ENCODE data around the gene CLC.
"Not testable (repeated sequence)": the region's sequence is repeated elsewhere in the genome, so short reads cannot be mapped to it uniquely, and the experiment has no call there.

CLC gene

DNA sequence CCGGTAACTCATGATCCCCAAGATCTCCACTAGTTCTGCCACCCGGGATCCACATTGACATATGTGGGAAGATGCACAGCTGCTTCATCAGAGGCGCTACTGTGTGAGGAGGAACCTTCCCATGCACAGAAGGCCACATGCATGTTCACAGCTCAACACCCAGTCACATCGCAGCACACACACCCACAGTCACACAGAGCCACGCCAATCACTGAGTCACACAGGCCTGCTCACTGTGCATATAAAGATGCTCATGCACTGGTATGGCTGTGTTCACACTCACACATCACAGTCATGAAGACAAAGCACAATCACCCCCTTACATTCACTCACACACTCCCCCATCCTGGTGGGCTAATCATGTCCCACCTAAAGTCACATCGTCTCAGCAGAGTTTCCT is 9.8 kb downstream of the CLC start:
- DNase-seq = no peak

DNA sequence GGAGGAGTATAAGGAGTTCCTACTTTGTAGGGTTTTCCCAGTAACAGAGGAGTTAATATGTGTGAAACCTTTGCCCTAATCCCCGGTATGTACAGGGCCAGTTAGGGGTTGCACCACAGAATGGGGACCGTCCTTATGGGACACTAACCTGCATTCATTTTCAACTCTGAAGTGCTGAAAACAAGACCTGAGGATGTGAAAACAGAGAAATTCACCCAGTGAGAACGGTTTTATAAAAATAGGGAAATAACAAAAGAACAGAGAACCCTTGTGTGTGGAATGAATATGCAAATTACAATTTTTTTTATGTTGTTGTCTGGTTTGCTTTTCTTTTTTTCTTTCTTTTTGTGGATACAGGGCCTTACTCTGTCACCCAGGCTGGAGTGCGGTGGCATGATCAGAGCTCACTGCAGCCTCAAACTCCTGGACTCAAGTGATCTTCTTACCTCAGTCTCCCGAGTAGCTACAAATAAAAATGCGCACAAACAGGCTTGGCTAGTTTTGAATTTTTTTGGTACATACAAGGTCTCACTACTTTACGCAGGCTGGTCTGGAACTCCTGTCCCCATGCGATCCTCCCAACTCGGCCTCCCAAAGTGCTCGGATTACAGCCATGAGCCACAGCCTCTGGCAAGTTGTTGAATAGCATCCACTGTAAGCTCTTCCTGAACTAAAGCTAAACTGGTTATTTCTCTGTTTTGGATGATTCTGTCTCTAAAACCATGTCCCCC is 10.6 kb downstream of the CLC start:
- no peak for DNase-seq

DNA sequence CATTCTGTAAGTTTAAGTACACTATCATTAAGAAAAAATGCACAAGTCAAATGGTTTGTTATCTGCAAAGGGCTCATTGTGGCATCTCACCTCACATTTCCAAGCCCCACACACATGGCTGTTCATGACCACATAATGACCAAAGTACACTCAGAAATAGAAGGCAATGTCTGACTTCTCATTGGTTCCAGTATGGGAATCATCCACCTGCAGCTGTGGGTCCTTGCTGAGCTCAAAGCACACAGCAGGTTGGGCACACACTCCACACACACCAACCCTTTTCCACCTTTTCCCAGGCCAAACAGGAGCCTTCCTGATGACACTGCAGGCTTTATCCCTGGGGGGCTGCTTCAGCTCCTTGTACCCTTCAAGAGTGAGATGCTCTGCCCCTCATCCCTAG is 11.8 kb downstream of the CLC start:
- DNase-seq = no peak

DNA sequence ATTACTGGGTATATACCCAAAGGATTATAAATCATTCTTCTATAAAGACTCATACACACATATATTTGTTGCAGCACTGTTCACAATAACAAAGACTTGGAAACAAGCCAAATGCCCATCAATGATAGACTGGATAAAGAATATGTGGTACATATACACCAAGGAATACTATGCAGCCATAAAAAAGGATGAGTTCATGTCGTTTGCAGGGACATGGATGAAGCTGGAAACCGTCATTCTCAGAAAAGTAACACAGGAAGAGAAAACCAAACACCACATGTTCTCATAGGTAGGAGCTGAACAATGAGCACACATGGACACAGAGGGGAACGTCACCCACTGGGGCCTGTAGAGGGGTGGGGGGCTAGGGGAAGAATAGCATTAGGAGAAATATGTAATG is 17.7 kb downstream of the CLC start:
- DNase-seq = not testable (repeated sequence)

DNA sequence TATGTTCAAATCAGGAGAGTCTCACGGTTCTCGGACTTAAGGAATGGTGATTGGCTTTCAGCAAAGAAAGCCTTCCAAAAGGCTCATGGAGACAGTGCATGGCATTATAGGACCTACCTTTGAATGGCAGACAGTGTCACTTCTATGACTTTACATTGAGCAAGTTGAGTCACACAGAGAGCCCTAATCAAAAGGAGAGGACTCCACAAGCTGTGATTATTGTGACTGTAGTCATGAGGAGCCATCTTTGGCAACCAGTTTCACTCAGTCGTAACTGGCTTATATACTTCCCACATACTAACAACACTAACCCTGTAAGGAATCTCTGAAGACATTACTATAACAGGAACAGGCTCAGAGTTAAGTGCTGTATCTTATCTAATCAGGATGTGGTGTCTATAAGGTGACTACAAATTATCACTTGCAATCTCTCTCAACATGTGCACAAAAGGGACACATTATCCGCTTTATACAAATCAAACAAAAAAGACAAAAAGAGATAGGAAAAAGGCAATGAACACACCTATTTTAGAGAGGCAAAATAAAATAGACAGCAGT is 27.4 kb downstream of the CLC start:
- DNase-seq = no peak

DNA sequence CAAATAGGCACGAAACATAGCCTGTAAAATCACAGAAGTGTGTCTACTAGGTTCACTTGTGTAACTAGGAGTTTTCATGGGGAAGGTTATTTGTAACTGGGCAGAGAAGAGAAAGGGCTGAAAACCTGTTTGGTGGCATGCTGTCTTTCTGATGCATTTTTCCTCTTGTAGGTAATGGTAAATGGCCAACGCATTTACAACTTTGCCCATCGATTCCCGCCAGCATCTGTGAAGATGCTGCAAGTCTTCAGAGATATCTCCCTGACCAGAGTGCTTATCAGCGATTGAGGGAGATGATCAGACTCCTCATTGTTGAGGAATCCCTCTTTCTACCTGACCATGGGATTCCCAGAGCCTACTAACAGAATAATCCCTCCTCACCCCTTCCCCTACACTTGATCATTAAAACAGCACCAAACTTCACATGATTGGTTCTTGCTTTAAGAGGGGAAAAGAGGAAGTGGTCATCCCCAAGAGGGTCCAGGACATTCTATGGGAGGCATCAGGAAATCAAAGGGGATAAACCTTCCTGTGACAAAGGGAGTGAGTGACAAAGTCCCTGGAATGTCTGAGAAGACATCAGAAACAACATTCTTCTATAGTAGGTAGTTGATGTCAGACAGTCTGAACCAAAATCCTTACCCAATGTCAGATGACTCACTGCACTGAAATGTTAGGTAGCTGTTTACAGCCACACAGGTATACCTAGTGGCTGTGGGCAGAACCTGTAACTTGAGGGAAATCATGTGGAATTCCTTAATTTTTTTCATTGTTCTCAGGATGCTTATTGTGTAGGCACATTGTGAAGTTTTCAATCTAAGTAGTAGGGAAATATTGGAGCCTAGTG is 28.6 kb downstream of the CLC start:
- no peak for DNase-seq

DNA sequence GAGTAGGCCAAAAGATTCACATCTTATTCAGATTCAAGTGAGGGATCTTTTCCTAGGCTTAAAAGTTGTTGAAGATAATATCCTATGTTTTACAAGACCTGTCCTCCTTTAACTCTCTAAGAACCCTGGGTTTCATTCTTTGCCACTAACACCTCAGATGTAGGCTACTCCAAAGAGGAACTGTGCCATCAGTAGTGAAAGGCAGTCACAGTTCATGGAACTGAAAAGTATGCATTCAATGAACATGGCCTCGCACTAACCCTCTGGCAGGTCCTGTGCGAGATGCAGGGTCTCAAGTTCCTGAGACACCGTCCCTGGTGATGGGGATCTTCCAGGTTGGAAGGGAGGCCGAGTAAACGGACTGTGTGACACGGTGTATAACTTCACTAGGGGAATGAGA is 29.2 kb downstream of the CLC start:
- DNase-seq = no peak

DNA sequence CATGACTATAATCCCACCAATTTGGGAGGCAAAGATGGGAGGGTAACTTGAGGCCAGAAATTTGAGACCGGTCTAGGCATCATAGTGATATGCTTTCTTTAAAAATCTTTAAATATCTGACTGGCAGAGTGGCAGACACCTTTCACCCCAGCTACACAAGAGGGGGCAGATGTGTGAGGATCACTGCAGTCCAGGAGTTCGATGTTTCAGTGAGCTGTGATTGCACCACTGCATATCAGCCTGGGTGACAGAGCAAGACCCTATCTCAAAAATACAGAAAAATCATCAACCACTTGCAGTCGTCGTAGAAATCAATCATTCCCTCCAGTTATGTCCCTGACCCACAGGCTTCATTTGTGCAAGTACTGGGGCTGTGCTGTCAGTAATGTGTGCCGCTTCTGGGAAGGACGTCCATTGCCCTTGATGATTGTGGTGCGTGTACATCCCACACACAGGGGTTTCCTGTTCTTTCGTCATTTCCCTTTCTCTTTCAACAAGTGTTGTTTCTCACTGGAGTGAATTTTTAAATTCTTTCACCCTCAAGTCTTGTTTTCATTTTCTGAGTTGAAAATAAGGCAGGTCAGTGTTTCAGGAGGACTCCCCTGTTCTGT is 32.1 kb downstream of the CLC start:
- no peak for DNase-seq

DNA sequence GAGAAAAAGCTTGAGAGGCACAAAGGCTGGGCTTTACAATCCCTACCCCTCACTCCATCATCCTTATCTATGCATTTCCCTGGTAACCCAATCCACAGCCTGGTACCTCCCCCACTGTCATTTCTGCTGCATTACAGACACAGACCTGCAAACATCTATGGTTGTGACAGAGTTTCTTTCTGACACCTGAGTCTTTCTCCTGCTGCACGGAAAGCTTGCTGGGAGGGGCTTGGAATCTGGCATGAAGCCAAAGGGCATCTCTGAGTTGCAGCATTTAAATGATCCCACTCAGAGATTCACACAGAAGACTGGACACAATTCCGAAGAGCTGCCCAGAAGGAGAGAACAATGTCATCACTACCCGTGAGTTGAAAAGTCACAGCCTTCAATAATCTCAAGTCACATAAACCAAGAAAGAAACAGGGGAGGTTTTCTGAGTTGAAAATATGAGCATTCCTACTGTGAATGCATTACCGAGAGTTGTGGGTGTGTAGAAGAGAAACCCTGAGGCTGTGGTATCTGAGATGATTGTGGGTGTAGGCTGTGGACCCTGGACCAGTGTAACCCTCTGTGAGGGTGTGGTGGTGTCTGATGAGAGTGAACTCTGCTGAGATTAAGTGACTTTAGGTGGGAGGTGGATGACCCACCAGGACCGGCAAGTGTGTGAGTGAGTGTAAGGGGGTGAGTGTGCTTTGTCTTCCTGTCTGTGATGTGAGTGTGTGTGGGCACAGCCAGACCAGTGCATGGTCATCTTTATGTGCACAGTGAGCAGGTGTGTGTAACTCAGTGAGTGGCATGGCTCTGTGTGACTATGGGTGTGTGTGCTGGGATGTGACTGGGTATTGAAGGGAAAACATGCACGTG is 33.4 kb downstream of the CLC start, which contains the start of gene LGALS14:
Gene LGALS14, plus strand, starts transcription at position 301 of the 864 bp plus-strand sequence. Its CDS starts 48 bp downstream, at position 349.
- no peak for DNase-seq

DNA sequence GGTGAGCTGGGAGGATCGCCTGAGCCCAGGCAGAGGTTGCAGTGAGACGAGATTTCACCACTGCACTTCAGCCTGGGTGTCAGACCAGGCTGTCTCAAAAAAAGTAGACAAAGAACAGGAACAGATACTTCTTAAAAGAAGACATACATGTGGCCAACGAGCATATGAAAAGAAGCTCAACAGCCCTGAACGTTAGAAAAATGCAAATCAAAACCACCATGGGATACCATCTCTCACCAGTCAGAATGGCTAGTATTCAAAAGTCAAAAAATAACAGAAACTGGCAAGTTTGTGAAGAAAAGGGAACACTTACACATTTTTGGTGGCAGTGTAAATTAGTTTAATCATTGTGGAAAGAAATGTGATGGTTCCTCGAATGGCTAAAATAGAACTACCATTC is 36.5 kb downstream of the CLC start:
- DNase-seq = no peak

DNA sequence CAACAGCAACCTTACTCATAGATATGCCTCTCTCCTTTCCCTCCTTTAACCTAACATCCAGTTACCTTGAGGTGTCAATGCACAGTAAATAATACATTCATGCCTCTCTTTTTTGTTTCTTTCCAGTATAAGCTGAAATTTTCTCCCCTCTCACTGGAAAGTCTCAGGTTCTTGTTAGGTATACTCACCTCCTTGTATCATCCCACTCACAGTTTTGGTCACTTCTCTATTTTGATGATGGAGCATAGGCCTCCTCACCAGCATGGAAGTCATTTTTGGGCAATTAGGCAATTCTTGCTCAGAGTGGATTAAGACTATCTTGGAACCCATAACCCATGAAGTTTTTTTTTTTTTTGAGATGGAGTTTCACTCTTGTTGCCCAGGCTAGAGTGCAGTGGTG is 39.3 kb downstream of the CLC start:
- DNase-seq = no peak

DNA sequence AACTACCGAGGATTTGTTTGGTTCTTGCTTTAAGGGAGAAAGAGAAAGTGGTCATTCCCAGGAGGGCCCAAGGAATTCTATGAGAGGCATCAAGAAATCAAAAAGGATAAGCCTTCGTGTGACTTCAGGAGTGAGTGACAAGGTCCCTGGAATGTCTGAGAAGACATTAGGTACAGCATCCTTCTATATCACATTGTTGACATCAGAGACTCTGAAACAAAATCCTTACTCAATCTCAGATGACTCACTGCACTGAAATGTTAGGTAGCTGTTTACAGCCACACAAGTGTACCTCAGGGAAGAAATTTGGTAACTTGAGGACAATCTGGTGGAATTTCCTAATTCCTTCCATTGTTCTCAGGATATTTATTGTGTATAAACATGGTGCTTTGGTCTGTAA is 41.4 kb downstream of the CLC start:
- no peak for DNase-seq

DNA sequence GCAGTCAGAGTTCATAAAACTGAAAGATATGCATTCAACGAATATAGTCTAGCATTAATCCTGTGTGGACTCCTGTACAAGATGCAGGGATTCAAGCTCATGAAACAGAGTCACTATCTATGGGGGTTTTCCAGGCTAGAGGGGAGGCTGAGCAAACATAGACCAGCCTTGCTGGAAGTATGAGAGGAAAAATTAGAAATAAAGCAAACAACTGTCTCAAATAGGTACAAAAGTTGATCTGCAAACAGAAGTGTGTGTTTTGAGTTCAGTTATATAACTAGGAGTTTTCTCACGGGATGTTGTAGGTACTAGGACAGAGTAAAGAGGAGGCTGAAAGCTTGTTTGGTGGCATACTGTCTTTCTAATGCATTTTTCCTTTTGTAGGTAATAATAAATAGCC is 42.1 kb downstream of the CLC start:
- no peak for DNase-seq

DNA sequence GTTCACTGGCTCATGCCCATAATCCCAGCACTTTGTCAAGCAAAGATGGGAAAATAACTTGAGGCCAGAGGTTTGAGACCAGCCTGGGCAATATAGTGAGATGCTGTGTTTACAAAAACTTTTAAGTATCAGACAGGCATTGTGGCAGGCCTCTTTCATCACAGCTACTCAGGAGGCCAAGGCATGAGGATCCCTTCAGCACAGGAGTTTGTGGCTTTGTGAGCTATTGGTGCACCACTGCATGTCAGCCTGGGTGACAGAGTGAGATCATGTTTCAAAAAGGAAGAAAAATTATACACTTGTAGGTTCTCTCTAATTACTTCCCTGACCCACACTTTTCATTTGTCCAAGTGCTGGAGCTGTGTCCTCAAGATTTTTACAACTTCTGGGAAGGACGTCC is 45.0 kb downstream of the CLC start:
- DNase-seq = no peak

DNA sequence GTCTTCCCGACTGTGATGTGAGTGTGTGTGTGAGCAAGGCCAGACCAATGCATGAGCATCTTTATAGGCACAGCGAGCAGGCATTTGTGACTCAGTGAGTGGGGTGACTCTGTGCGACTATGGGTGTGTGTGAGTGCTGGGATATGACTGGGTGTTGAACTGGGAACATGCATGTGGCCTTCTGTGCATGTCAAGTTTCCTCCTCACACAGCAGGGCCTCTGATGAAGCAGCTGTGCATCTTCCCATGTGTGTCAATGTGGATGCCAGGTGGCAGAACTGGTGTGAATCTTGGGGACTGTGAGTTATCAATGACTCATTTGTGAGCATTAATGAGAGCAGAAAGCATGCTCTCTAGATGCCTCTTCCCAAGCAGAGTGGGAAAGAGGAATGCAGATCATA is 45.7 kb downstream of the CLC start:
- DNase-seq = no peak

DNA sequence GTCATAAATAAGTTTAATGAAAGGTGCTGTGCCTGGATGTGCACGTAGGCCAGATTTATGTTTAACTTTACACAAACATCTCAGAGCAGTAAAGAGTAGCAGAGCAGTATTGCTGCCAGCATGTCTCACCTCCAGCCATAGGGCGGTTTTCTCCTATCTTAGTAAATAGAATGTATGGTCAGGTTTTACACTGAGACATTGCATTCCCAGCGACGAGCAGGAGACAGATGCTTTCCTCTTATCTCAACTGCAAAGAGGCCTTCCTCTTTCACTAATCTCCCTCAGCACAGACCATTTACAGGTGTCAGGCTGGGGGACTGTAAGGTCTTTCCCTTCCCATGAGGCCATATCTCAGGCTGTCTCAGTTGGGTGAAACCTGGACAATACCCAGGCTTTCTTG is 49.2 kb downstream of the CLC start:
- not testable (repeated sequence) for DNase-seq

DNA sequence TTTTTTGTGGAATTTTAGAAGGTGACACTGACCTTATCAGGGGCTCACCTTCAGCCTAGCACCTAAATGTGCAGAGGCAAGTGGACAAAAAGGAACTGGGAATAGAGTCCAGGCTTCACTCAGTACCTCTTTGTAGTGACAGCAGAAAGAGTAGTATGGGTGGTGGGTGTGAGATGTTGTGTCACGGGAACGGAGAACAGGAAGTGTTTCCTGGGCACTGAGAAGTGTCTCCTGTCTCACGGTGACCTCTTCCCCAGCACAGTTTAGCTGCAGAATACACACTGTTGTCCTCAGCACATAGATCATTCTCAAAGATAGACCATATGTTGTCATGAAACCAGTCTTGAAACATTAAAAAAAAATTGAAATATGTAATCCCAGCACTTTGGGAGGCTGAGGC is 51.1 kb downstream of the CLC start:
- DNase-seq = no peak

DNA sequence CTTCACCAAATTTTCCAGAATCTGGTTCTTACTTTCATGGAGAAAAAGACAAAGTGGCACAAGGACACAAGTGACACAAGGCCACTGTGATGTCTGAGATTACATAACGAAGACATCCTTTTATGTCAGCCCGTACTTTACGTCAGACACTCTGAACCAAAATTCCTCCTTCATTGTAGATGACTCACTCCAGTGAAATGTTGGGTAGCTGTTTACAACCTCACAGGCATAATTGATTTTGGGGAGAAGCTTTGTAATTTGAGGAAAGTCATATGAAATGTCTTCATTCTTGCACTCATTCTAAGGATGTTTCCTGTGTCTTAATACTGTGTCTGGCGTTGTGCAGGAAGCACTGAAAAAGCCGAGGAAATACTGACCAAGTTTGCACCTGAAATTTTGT is 53.6 kb downstream of the CLC start:
- DNase-seq = no peak

DNA sequence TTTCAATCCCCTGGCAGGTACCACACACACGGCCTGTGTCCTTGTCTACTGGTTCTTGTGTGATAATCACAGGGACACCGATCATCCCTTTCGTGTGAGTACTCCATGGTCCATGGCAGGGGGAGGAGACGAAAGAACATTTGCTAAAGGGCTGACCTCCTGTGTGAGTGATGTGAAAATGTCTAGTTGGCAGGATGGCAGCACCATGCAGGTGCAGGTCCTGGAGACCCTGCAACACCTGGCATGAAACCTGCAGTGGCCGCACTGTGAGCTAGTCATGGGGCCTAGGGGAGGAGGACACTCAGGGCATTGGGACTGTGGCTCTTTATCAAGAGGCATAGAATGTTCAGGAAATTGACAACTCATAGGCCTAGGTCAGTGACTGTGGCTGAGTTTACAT is 56.4 kb downstream of the CLC start:
- no peak for DNase-seq

Measured in fibroblast of upper back skin (primary cell).